ENCODE data around the gene DCDC2B.

The DCDC2B gene

GRCh38 chr1:32239790-32240139 is 30.9 kb downstream of the DCDC2B start:
- H3K4me3 ChIP-seq (ENCODE audit: low read depth, low read length) = peak overlapping the region; percentile 59
- DNase-seq (ENCODE audit: low read depth) = no peak
- TF ChIP-seq, protein P1, sequence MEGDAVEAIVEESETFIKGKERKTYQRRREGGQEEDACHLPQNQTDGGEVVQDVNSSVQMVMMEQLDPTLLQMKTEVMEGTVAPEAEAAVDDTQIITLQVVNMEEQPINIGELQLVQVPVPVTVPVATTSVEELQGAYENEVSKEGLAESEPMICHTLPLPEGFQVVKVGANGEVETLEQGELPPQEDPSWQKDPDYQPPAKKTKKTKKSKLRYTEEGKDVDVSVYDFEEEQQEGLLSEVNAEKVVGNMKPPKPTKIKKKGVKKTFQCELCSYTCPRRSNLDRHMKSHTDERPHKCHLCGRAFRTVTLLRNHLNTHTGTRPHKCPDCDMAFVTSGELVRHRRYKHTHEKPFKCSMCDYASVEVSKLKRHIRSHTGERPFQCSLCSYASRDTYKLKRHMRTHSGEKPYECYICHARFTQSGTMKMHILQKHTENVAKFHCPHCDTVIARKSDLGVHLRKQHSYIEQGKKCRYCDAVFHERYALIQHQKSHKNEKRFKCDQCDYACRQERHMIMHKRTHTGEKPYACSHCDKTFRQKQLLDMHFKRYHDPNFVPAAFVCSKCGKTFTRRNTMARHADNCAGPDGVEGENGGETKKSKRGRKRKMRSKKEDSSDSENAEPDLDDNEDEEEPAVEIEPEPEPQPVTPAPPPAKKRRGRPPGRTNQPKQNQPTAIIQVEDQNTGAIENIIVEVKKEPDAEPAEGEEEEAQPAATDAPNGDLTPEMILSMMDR (conservative IDR thresholded peaks at IDR 0.05; ENCODE audit: low read depth, low read length) = no peak

DNA sequence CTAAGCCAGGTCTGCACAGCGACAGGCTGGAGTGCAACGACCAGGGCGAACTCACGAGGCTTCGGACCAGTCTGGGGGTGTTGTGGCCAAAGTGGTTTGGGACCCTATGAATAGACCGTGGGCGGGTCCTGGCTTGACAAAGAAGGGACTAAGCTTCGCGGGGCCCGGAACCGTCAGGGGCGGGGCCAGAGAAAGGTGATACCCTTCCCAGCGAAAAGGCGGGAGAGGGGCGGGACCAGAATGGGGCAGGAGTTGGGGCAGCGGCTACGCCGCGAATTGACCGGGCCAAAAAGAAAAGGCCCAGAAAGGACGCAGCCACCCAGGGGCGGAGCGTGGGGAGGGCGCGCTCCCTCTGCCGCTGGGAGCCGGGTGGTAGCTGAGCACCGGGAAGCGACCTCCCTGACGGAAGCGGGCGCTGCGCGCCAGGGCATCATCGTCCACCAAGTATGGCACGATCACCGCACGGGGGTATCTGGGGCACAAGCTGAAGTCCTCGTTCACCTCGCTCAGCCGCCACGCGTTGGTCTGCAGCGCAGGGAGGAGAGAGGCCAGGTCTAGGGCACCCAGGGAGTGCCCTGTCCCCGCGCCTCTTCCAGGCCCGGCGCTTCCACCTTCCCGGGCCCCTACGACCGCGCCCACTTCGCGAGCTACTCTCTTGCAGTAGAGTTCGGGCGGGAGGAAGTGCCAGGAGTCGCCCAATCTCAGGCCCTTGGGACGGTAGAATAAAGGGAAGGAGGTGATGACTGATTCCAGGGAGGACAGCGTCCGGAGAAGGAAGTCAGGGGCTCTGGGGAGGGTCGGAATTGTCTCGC is 31.5 kb downstream of the DCDC2B start:
- H3K4me3 ChIP-seq (ENCODE audit: low read depth, low read length) = peak overlapping the region; percentile 59
- DNase-seq (ENCODE audit: low read depth) = no peak
- TF ChIP-seq, protein P1 (conservative IDR thresholded peaks at IDR 0.05; ENCODE audit: low read depth, low read length) = peak; percentile 9

- TF ChIP-seq, protein P1 (conservative IDR thresholded peaks at IDR 0.05; ENCODE audit: low read depth, low read length) = peak; percentile 5
- DNase-seq (ENCODE audit: low read depth) = peak; percentile 42
- H3K4me3 ChIP-seq (ENCODE audit: low read depth, low read length) = peak overlapping the region; percentile 59
These were observed 32.3 kb downstream of the DCDC2B start for GRCh38 chr1:32241001-32241763.

DNA sequence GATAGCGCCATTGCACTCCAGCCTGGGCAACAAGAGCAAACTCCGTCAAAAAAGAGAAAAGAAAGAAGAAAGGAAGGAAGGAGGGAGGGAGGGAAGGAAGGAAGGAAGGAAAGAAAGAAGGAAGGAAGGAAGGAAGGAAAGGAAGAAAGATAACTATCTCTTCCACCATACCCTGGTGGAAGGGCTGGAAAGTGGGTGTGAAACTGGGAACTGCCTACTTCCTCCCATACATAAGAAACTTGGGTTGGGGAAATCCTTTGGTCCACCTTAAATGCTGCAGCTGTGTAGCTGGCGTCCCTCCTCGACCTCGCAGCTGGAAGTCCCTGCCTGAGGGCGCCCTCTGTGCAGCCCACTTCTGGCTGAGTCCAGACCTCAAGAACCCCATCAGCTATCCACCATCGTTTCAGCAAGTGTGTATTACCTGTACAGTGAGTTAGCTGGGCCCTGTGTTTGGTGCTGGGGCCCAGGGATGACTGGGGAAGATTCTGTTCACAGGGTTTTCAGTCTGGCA is 33.5 kb downstream of the DCDC2B start:
- no peak overlapping the region for H3K4me3 ChIP-seq (ENCODE audit: low read depth, low read length)
- TF ChIP-seq, protein P1 (conservative IDR thresholded peaks at IDR 0.05; ENCODE audit: low read depth, low read length) = no peak
- peak; percentile 30 for DNase-seq (ENCODE audit: low read depth)

- TF ChIP-seq, protein P1 (conservative IDR thresholded peaks at IDR 0.05; ENCODE audit: low read depth, low read length) = no peak
- peak; percentile 40 for DNase-seq (ENCODE audit: low read depth)
- no peak within 1 kb of the TSS for H3K4me3 ChIP-seq (ENCODE audit: low read depth, low read length)
These were observed 38.0 kb downstream of the DCDC2B start, which contains the start of gene FAM167B for GRCh38 chr1:32246888-32247273. Gene FAM167B, plus strand, starts transcription at chr1:32247222. Its CDS starts 200 bp downstream, at chr1:32247422.

DNA sequence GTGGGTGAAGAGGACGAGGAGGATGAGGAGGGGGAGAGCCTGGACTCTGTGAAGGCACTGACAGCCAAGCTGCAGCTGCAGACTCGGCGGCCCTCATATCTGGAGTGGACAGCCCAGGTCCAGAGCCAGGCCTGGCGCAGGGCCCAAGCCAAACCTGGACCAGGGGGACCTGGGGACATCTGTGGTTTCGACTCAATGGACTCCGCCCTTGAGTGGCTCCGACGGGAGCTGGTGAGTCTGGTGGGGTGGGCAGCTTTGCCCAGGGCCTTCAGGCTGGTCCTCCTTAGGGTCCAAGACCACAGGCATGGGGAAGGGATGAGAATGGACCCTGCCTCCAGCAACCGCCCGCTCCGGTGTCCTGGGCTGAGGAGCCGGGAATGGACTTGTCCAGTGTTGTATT is 38.6 kb downstream of the DCDC2B start:
- no peak overlapping the region for H3K4me3 ChIP-seq (ENCODE audit: low read depth, low read length)
- TF ChIP-seq, protein P1 (conservative IDR thresholded peaks at IDR 0.05; ENCODE audit: low read depth, low read length) = no peak
- DNase-seq (ENCODE audit: low read depth) = no peak
